WTC11 (cell line): ENCODE measurements around the gene RAPGEF2. TPM values are rescaled to one million over a fixed set of nuclear protein-coding genes. Genes with fewer than 3 reads are reported as not detected.

ENCODE experiments used
- ATAC-seq: fragments of 200-7000 bp; cut with Tn5 transposase; 2 replicates; pipeline ENCODE4 v1.10.0; 2021; ENCODE audit warnings: mild to moderate bottlenecking, moderate library complexity
- CTCF ChIA-PET: fragments of 300-600 bp; sonication (Branson Sonifier 250); formaldehyde crosslinking; loops from one replicate; lab custom pipeline; 2021; ENCODE audit warnings: antibody characterized with exemption; lab: Charles Lee
- POLR2A ChIA-PET: fragments of 350-600 bp; sonication (Branson Sonifier 250); formaldehyde crosslinking; loops from one replicate; lab custom pipeline; 2021; ENCODE audit warnings: antibody characterized with exemption; lab: Charles Lee
- DNase-seq: peaks from one replicate; pipeline ENCODE4 v3.0.0; 2021; ENCODE audit warnings: low spot score
- H3K27ac Mint-ChIP-seq: 2 replicates; pipeline ENCODE4 v1.8.0; 2021; ENCODE audit warnings: mixed read lengths
- H3K27me3 Mint-ChIP-seq: 2 replicates; pipeline ENCODE4 v1.8.0; 2021; ENCODE audit warnings: low read depth, mild to moderate bottlenecking, moderate library complexity, mixed read lengths
- H3K36me3 Mint-ChIP-seq: 2 replicates; pipeline ENCODE4 v1.8.0; 2021; ENCODE audit warnings: mixed read lengths
- H3K4me1 Mint-ChIP-seq: 2 replicates; pipeline ENCODE4 v1.8.0; 2022; ENCODE audit warnings: mixed read lengths
- H3K4me3 Mint-ChIP-seq: 2 replicates; pipeline ENCODE4 v1.8.0; 2021; ENCODE audit warnings: mild to moderate bottlenecking, moderate library complexity, mixed read lengths
- H3K9me3 Mint-ChIP-seq: 2 replicates; pipeline ENCODE4 v1.8.0; 2021; ENCODE audit warnings: mixed read lengths
- ATF2 ChIP-seq: sonication (generic); formaldehyde crosslinking; IDR thresholded peaks from 2 replicates; pipeline ENCODE4 v1.8.1; 2022; ENCODE audit warnings: low read depth, missing genetic modification reagents, borderline replicate concordance
- ATF6 ChIP-seq: sonication (generic); formaldehyde crosslinking; IDR thresholded peaks from 2 replicates; pipeline ENCODE4 v1.8.1; 2023; ENCODE audit warnings: mild to moderate bottlenecking, missing genetic modification reagents
- CREM ChIP-seq: sonication (generic); formaldehyde crosslinking; IDR thresholded peaks from 2 replicates; pipeline ENCODE4 v1.8.1; 2022; ENCODE audit warnings: mild to moderate bottlenecking, missing genetic modification reagents, moderate library complexity
- E2F1 ChIP-seq: sonication (generic); formaldehyde crosslinking; IDR thresholded peaks from 2 replicates; pipeline ENCODE4 v1.8.0; 2022; ENCODE audit warnings: mild to moderate bottlenecking, missing genetic modification reagents
- FOXP1 ChIP-seq: sonication (generic); formaldehyde crosslinking; IDR thresholded peaks from 2 replicates; pipeline ENCODE4 v1.8.0; 2022; ENCODE audit warnings: missing genetic modification reagents, mild to moderate bottlenecking, moderate library complexity, borderline replicate concordance
- JUN ChIP-seq: sonication (generic); formaldehyde crosslinking; IDR thresholded peaks from 2 replicates; pipeline ENCODE4 v1.8.0; 2023; ENCODE audit warnings: mild to moderate bottlenecking, missing genetic modification reagents
- KAT7 ChIP-seq: sonication (generic); formaldehyde crosslinking; IDR thresholded peaks from 2 replicates; pipeline ENCODE4 v1.8.1; 2023; ENCODE audit warnings: missing genetic modification reagents, mild to moderate bottlenecking, borderline replicate concordance
- MAX ChIP-seq: sonication (generic); formaldehyde crosslinking; IDR thresholded peaks from 2 replicates; pipeline ENCODE4 v1.8.0; 2022; ENCODE audit warnings: mild to moderate bottlenecking, missing genetic modification reagents
- MLX ChIP-seq: sonication (generic); formaldehyde crosslinking; IDR thresholded peaks from 2 replicates; pipeline ENCODE4 v1.8.1; 2023; ENCODE audit warnings: mild to moderate bottlenecking, missing genetic modification reagents, moderate library complexity
- MYBL2 ChIP-seq: sonication (generic); formaldehyde crosslinking; IDR thresholded peaks from 2 replicates; pipeline ENCODE4 v1.8.1; 2023; ENCODE audit warnings: mild to moderate bottlenecking, moderate library complexity, missing genetic modification reagents
- NFE2L1 ChIP-seq: sonication (generic); formaldehyde crosslinking; IDR thresholded peaks from 2 replicates; pipeline ENCODE4 v1.8.1; 2023; ENCODE audit warnings: missing genetic modification reagents
- NR2C2 ChIP-seq: sonication (generic); formaldehyde crosslinking; IDR thresholded peaks from 2 replicates; pipeline ENCODE4 v1.8.0; 2022; ENCODE audit warnings: mild to moderate bottlenecking, missing genetic modification reagents
- PRDM15 ChIP-seq: sonication (generic); formaldehyde crosslinking; IDR thresholded peaks from 2 replicates; pipeline ENCODE4 v1.8.0; 2022; ENCODE audit warnings: missing genetic modification reagents
- SOX15 ChIP-seq: fragments of 250-450 bp; sonication (Bioruptor Pico); IDR thresholded peaks from 2 replicates; pipeline ENCODE4 v1.9.0; 2021; ENCODE audit warnings: mild to moderate bottlenecking
- TCF7 ChIP-seq: sonication (generic); formaldehyde crosslinking; IDR thresholded peaks from 2 replicates; pipeline ENCODE4 v1.8.0; 2022; ENCODE audit warnings: mild to moderate bottlenecking, low read depth, missing genetic modification reagents, moderate library complexity
- TP53 ChIP-seq: sonication (generic); formaldehyde crosslinking; IDR thresholded peaks from 2 replicates; pipeline ENCODE4 v1.8.1; 2023; ENCODE audit warnings: mild to moderate bottlenecking, missing genetic modification reagents
- USF2 ChIP-seq: sonication (generic); formaldehyde crosslinking; IDR thresholded peaks from 2 replicates; pipeline ENCODE4 v1.8.1; 2023; ENCODE audit warnings: mild to moderate bottlenecking, missing genetic modification reagents, moderate library complexity
- ZNF138 ChIP-seq: sonication (generic); formaldehyde crosslinking; conservative IDR thresholded peaks from 2 replicates; pipeline ENCODE4 v1.8.1; 2022; ENCODE audit warnings: mild to moderate bottlenecking, moderate library complexity, missing genetic modification reagents
- ZNF219 ChIP-seq: sonication (generic); formaldehyde crosslinking; IDR thresholded peaks from 2 replicates; pipeline ENCODE4 v1.8.0; 2023; ENCODE audit warnings: missing genetic modification reagents, mild to moderate bottlenecking, borderline replicate concordance
- ZNF232 ChIP-seq: sonication (generic); formaldehyde crosslinking; IDR thresholded peaks from 2 replicates; pipeline ENCODE4 v1.8.0; 2022; ENCODE audit warnings: mild to moderate bottlenecking, missing genetic modification reagents
- ZNF281 ChIP-seq: sonication (generic); formaldehyde crosslinking; IDR thresholded peaks from 2 replicates; pipeline ENCODE4 v1.8.0; 2023; ENCODE audit warnings: mild to moderate bottlenecking, missing genetic modification reagents
- ZNF396 ChIP-seq: fragments of 250-450 bp; sonication (Bioruptor Pico); IDR thresholded peaks from 2 replicates; pipeline ENCODE4 v1.8.0; 2021; ENCODE audit warnings: mild to moderate bottlenecking, moderate library complexity, borderline replicate concordance
- ZNF416 ChIP-seq: fragments of 250-450 bp; sonication (Bioruptor Pico); IDR thresholded peaks from 2 replicates; pipeline ENCODE4 v1.9.0; 2021; ENCODE audit warnings: mild to moderate bottlenecking, inconsistent platforms
- ZNF671 ChIP-seq: fragments of 250-450 bp; sonication (Bioruptor Pico); IDR thresholded peaks from 2 replicates; pipeline ENCODE4 v1.8.0; 2021; ENCODE audit warnings: mild to moderate bottlenecking
- total RNA-seq: library from RNA; stranded (reverse); gene quantifications from 3 replicates; pipeline ENCODE4 v1.2.3, GENCODE V29; 2021

Gene RAPGEF2
- total RNA-seq, 1 experiment from 2014 or later: 40.6 TPM

- CTCF ChIA-PET: no interaction called here
- H3K9me3 Mint-ChIP-seq: no peaks in the 10 kb centered on the region
- no peaks in the 10 kb centered on the region for H3K36me3 Mint-ChIP-seq
- POLR2A ChIA-PET: interaction anchor here (0.7 kb wide), 1 partner anchor 20 kb away, joined by 3 read pairs; no protein-coding TSS in a partner anchor
- TF ChIP-seq FOXP1 (CRISPR knock-in tag): no peak
- no peak for TF ChIP-seq PRDM15
- no peak for TF ChIP-seq JUN
- no peak for TF ChIP-seq NR2C2 (CRISPR knock-in tag)
- TF ChIP-seq SOX15 (CRISPR knock-in tag): no peak
- no peak for TF ChIP-seq ZNF671 (CRISPR knock-in tag)
- no peak for TF ChIP-seq ZNF396 (CRISPR knock-in tag)
- TF ChIP-seq CREM (CRISPR knock-in tag): no peak
- TF ChIP-seq MYBL2 (CRISPR knock-in tag): no peak
- H3K27ac Mint-ChIP-seq: peak overlapping the region; percentile 83
- no peaks in the 10 kb centered on the region for H3K27me3 Mint-ChIP-seq
- peak overlapping the region; percentile 11; the same call in 1 of the 2 replicates for H3K4me3 Mint-ChIP-seq
- ATAC-seq (peak; percentile 51; the same call in 1 of the 2 replicates), DNase-seq (no peak)
- peaks cover 44% of the 10 kb centered on the region for H3K4me1 Mint-ChIP-seq
Observed at GRCh38 chr4:159131564-159131963, 28.7 kb downstream of the RAPGEF2 start.

- ChIA-PET POLR2A (no interaction called here), CTCF (interaction anchor here (1.5 kb wide), 1 partner anchor 25 kb away, joined by 3 read pairs; no protein-coding TSS in a partner anchor)
- H3K4me3 Mint-ChIP-seq: no peak overlapping the region
- ATAC-seq (no peak), DNase-seq (no peak)
- H3K9me3 Mint-ChIP-seq: no peaks in the 10 kb centered on the region
- no peaks in the 10 kb centered on the region for H3K36me3 Mint-ChIP-seq
- peaks cover 49% of the 10 kb centered on the region for H3K4me1 Mint-ChIP-seq
- no peak overlapping the region for H3K27ac Mint-ChIP-seq
- H3K27me3 Mint-ChIP-seq: no peaks in the 10 kb centered on the region
- TF ChIP-seq ATF6 (CRISPR knock-in tag) (no peak), MLX (CRISPR knock-in tag) (no peak), ZNF232 (CRISPR knock-in tag) (no peak), MAX (no peak), USF2 (no peak), KAT7 (CRISPR knock-in tag) (no peak), TCF7 (CRISPR knock-in tag) (no peak), ZNF671 (CRISPR knock-in tag) (no peak), ZNF416 (CRISPR knock-in tag) (no peak), NFE2L1 (CRISPR knock-in tag) (no peak), ZNF138 (CRISPR knock-in tag) (no peak), ZNF281 (CRISPR knock-in tag) (no peak), ZNF219 (CRISPR knock-in tag) (no peak), E2F1 (CRISPR knock-in tag) (no peak), ATF2 (CRISPR knock-in tag) (no peak), TP53 (no peak)
Observed at GRCh38 chr4:159134429-159134828, 31.6 kb downstream of the RAPGEF2 start.
